Esophagus muscularis mucosa (tissue), 4 donors: ENCODE data around the gene AKT2. TPM values are rescaled to one million over a fixed set of nuclear protein-coding genes. Genes with fewer than 3 reads are reported as not detected.

Experiments
- DNase-seq: peaks from one replicate; pipeline ENCODE4 v3.0.0-alpha.2; 2017; ENCODE audit errors: extremely low spot score
- H3K27ac ChIP-seq, 4 donors: fragments of 200-600 bp; sonication (generic); replicated peaks in 1 of 4; 1 replicate in 3 of 4; 2 replicates in 1 of 4; pipeline ENCODE4 v1.5.1; 2016 to 2019; ENCODE audit warnings: mild to moderate bottlenecking in 1 of 4
- H3K27me3 ChIP-seq, 4 donors: fragments of 200-600 bp; sonication (generic); one replicate each; pipeline versions ENCODE4 v1.5.1 to v1.6.0; 2016 to 2019
- H3K36me3 ChIP-seq, 4 donors: fragments of 200-600 bp; sonication (generic); one replicate each; pipeline ENCODE4 v1.5.1; 2016 to 2019
- H3K4me1 ChIP-seq, 4 donors: fragments of 200-600 bp; sonication (generic); one replicate each; pipeline ENCODE4 v1.5.1; 2016 to 2019
- H3K4me3 ChIP-seq, 4 donors: fragments of 200-600 bp; sonication (generic); 1 replicate in 2 of 4; 2 replicates in 2 of 4; pipeline ENCODE4 v1.5.1; 2016 to 2019; ENCODE audit warnings: mild to moderate bottlenecking in 4 of 4, moderate library complexity in 1 of 4
- H3K9me3 ChIP-seq, 4 donors: fragments of 200-600 bp; sonication (generic); 1 replicate in 3 of 4; 2 replicates in 1 of 4; pipeline ENCODE4 v1.5.1; 2016 to 2019
- CTCF ChIP-seq, 3 experiments: fragments of 200-600 bp in 2 of 3; fragments of 450-650 bp in 1 of 3; sonication (generic) in 2 of 3; IDR thresholded peaks; one replicate each; pipeline ENCODE4 v1.5.1; 2017 to 2019; ENCODE audit warnings: antibody characterized with exemption in 3 of 3, mild to moderate bottlenecking in 2 of 3, moderate library complexity in 1 of 3
- EP300 ChIP-seq: sonication (generic); formaldehyde crosslinking; IDR thresholded peaks from one replicate; pipeline ENCODE4 v1.6.1; 2017; ENCODE audit warnings: antibody characterized with exemption
- POLR2A ChIP-seq: fragments of 450-650 bp; IDR thresholded peaks from one replicate; pipeline ENCODE4 v1.6.1; 2017; ENCODE audit warnings: antibody characterized with exemption, moderate library complexity, mild to moderate bottlenecking, low read depth
- POLR2AphosphoS5 ChIP-seq, 2 donors: sonication (generic); formaldehyde crosslinking; IDR thresholded peaks; one replicate each; pipeline ENCODE4 v1.6.1; 2017; ENCODE audit warnings: antibody characterized with exemption in 2 of 2
- WGBS: methylation state at CpG from one replicate; pipeline ENCODE4 v1.1.5; 2018; 5-methylcytosine and 5-hydroxymethylcytosine counted together
- intact Hi-C: fragments of 100-400 bp; cut with DNase I; formaldehyde crosslinking; loops from one replicate; pipeline ENCODE4 v1.15.1; 2023
- total RNA-seq, 4 donors: library from RNA; depleted of rRNA; stranded (reverse); fragments of >200 nt; gene quantifications; one replicate each; pipeline versions ENCODE4 v1.1.0 to v1.2.1, GENCODE V29; 2016

AKT2 gene
- total RNA-seq, 4 donors from 2014 or later, result 53.3 to 82.1 (median 64.0) TPM

- Histone ChIP-seq H3K36me3 (peaks cover 32 to 86% (median 71%) of the 10 kb centered on the region in 4 donors), H3K4me1 (no peaks in the 10 kb centered on the region), H3K4me3 (no peak overlapping the region), H3K9me3 (peaks cover 0 to 3% (median 0%) of the 10 kb centered on the region in 4 donors), H3K27ac (no peak overlapping the region), H3K27me3 (no peaks in the 10 kb centered on the region)
- WGBS, result 96% methylated on average over 5 of the region's 5 CpGs
- no peak for DNase-seq
- TF ChIP-seq EP300, result no peak
- TF ChIP-seq POLR2AphosphoS5 (IDR thresholded peaks at IDR 0.05), result no peak
- no peak for TF ChIP-seq POLR2A
- TF ChIP-seq CTCF (IDR thresholded peaks at IDR 0.05), result no peak
- intact Hi-C loops, result no loop called here
Measured at GRCh38 chr19:40208602-40209001, 76.5 kb downstream of the AKT2 start.

GRCh38 chr19:40205760-40206159 is 79.4 kb downstream of the AKT2 start:
- intact Hi-C loops, result no loop called here
- DNase-seq, result no peak
- Histone ChIP-seq H3K27ac (no peak overlapping the region), H3K9me3 (peaks cover 0 to 3% (median 0%) of the 10 kb centered on the region in 4 donors), H3K27me3 (no peaks in the 10 kb centered on the region), H3K36me3 (peaks cover 37 to 85% (median 69%) of the 10 kb centered on the region in 4 donors), H3K4me1 (no peaks in the 10 kb centered on the region), H3K4me3 (no peak overlapping the region)
- 96% methylated on average over 12 of the region's 21 CpGs for WGBS
- TF ChIP-seq EP300, result no peak
- no peak for TF ChIP-seq POLR2A
- no peak for TF ChIP-seq CTCF (IDR thresholded peaks at IDR 0.05)
- TF ChIP-seq POLR2AphosphoS5 (IDR thresholded peaks at IDR 0.05), result no peak

GRCh38 chr19:40204381-40204780 is 80.8 kb downstream of the AKT2 start:
- no peak overlapping the region for H3K27ac ChIP-seq
- H3K9me3 ChIP-seq, result peaks cover 0 to 3% (median 0%) of the 10 kb centered on the region in 4 donors
- no peaks in the 10 kb centered on the region for H3K4me1 ChIP-seq
- intact Hi-C loops, result no loop called here
- no peak overlapping the region for H3K4me3 ChIP-seq
- H3K27me3 ChIP-seq, result no peaks in the 10 kb centered on the region
- H3K36me3 ChIP-seq, result peaks cover 31 to 78% (median 61%) of the 10 kb centered on the region in 4 donors
- 98% methylated on average over 10 of the region's 16 CpGs for WGBS
- no peak for DNase-seq
- TF ChIP-seq CTCF (IDR thresholded peaks at IDR 0.05) (no peak), EP300 (no peak), POLR2AphosphoS5 (IDR thresholded peaks at IDR 0.05) (no peak), POLR2A (no peak)

- Histone ChIP-seq H3K27me3 (no peaks in the 10 kb centered on the region), H3K27ac (no peak overlapping the region), H3K9me3 (peaks cover 0 to 3% (median 0%) of the 10 kb centered on the region in 4 donors), H3K4me3 (no peak overlapping the region), H3K36me3 (peaks cover 21 to 71% (median 40%) of the 10 kb centered on the region in 4 donors), H3K4me1 (peaks cover 0 to 3% (median 0%) of the 10 kb centered on the region in 4 donors)
- TF ChIP-seq CTCF (IDR thresholded peaks at IDR 0.05) (no peak), EP300 (no peak), POLR2AphosphoS5 (IDR thresholded peaks at IDR 0.05) (no peak), POLR2A (no peak)
- intact Hi-C loops, result no loop called here
- no peak for DNase-seq
- 87% methylated on average over 9 of the region's 9 CpGs for WGBS
Measured at GRCh38 chr19:40200341-40201099, 84.6 kb downstream of the AKT2 start.
